GM12874 (cell line): Measurements from ENCODE around the gene LPCAT3.

Experiments
- CTCF ChIP-seq: IDR thresholded peaks from 2 replicates; pipeline ENCODE4 v1.5.1; 2011; ENCODE audit warnings: low read depth, mild to moderate bottlenecking, control low read depth, low read length, moderate library complexity; ENCODE audit not compliant: insufficient read depth

LPCAT3 gene

GRCh38 chr12:7060353-7060954, 42.2 kb upstream of the LPCAT3 start, which contains the start of gene C1S:
Gene C1S (plus strand): TSS chr12:7060718. CDS start chr12:7061913, 1,195 bp downstream.
- TF ChIP-seq CTCF: no peak

GRCh38 chr12:7059780-7060179, 41.5 kb upstream of the LPCAT3 start:
- no peak for TF ChIP-seq CTCF

GRCh38 chr12:7058850-7059395, 40.6 kb upstream of the LPCAT3 start:
- TF ChIP-seq CTCF: no peak

GRCh38 chr12:7058163-7058845, 40.0 kb upstream of the LPCAT3 start:
- TF ChIP-seq CTCF: no peak

GRCh38 chr12:7054925-7055324, 36.6 kb upstream of the LPCAT3 start:
- TF ChIP-seq CTCF: no peak

- TF ChIP-seq CTCF: no peak
Observed at GRCh38 chr12:7047306-7047705, 29.0 kb upstream of the LPCAT3 start.

- TF ChIP-seq CTCF: no peak
Observed at GRCh38 chr12:7046383-7047105, 28.3 kb upstream of the LPCAT3 start.
